K562 (cell line): ENCODE data around the gene PPP1R12C. TPM values are rescaled to one million over a fixed set of nuclear protein-coding genes. Genes with fewer than 3 reads are reported as not detected.

Source experiments
- HDAC8 ChIP-seq: fragments of 450-650 bp; IDR thresholded peaks from 2 replicates; pipeline ENCODE4 v1.6.1; 2016; ENCODE audit warnings: mild to moderate bottlenecking, missing genetic modification characterization, moderate library complexity, missing compliant biosample characterization
- HEY1 ChIP-seq: fragments of 250-450 bp; sonication (Bioruptor Pico); IDR thresholded peaks from 2 replicates; pipeline ENCODE4 v1.5.0; 2020; ENCODE audit warnings: mild to moderate bottlenecking, moderate library complexity, borderline replicate concordance
- SREBF1 ChIP-seq: fragments of 150-350 bp; IDR thresholded peaks from 2 replicates; pipeline ENCODE4 v1.6.1; 2014; ENCODE audit warnings: antibody characterized with exemption, low read depth, low read length, borderline replicate concordance
- ZBTB7A ChIP-seq: IDR thresholded peaks from 2 replicates; pipeline ENCODE4 v1.6.1; 2011; ENCODE audit warnings: low read depth, mild to moderate bottlenecking, low read length, moderate library complexity, borderline replicate concordance; ENCODE audit not compliant: control insufficient read depth
- polyA plus RNA-seq, 8 experiments: library from polyadenylated mRNA; depleted of rRNA in 4 of 8; stranded (reverse) in 5 of 8; unstranded in 3 of 8; fragments of >200 nt; fragmentation: Nextera tagmentation in 2 of 8; fragmentation: Illumina TruSeq in 1 of 8; extraction: Ambion mirVana in 2 of 8; extraction: Trizol in 1 of 8; gene quantifications; 2 replicates each; pipeline versions ENCODE4 v1.2.1 to v1.2.3, GENCODE V29; 2011 to 2014; ENCODE audit warnings: inconsistent platforms in 1 of 8, missing spikeins in 1 of 8
- total RNA-seq, 7 experiments: library from RNA; depleted of rRNA in 6 of 7; stranded (reverse); fragments of >200 nt in 6 of 7; fragmentation: Illumina TruSeq in 2 of 7; extraction: Trizol in 2 of 7; gene quantifications; 2 replicates each; pipeline versions ENCODE4 v1.2.1 to v1.2.3, GENCODE V29; 2011 to 2021; ENCODE audit warnings: low replicate concordance in 1 of 7
- TF ChIP-seq, protein P1 (sequence below), 2 experiments: fragments of 450-650 bp; conservative IDR thresholded peaks; 2 replicates each; pipeline ENCODE4 v1.6.1; 2017; ENCODE audit warnings: mild to moderate bottlenecking in 2 of 2, moderate library complexity in 2 of 2
- TF ChIP-seq, protein P2 (sequence below), 2 experiments: fragments of 450-650 bp in 1 of 2; sonication (generic) in 1 of 2; formaldehyde crosslinking; conservative IDR thresholded peaks; 2 replicates each; pipeline versions ENCODE4 v1.4.0 to v1.8.1; 2020 to 2022; ENCODE audit warnings: mild to moderate bottlenecking in 1 of 2, missing genetic modification reagents in 1 of 2
- TF ChIP-seq, protein P3 (sequence below): fragments of 450-650 bp; IDR thresholded peaks from 2 replicates; pipeline ENCODE4 v1.6.1; 2016; ENCODE audit warnings: antibody characterized with exemption
- TF ChIP-seq, protein P4 (sequence below): fragments of 250-450 bp; sonication (Bioruptor Pico); IDR thresholded peaks from 2 replicates; pipeline ENCODE4 v1.8.0; 2022; ENCODE audit warnings: moderate library complexity, mild to moderate bottlenecking, inconsistent platforms
- TF ChIP-seq, protein P5 (sequence below), 2 experiments: fragments of 450-650 bp; formaldehyde crosslinking in 1 of 2; IDR thresholded peaks; 2 replicates each; pipeline versions ENCODE4 v1.4.0 to v1.6.1; 2014 to 2020; ENCODE audit warnings: mild to moderate bottlenecking in 2 of 2, borderline replicate concordance in 1 of 2, low read depth in 1 of 2

PPP1R12C gene
- total and polyA plus RNA-seq, 9 of the 15 experiments (the other 6 are each of a cell fraction or from before 2014, with no cell fraction given), result 1.8 to 136 (median 33.7) TPM

DNA sequence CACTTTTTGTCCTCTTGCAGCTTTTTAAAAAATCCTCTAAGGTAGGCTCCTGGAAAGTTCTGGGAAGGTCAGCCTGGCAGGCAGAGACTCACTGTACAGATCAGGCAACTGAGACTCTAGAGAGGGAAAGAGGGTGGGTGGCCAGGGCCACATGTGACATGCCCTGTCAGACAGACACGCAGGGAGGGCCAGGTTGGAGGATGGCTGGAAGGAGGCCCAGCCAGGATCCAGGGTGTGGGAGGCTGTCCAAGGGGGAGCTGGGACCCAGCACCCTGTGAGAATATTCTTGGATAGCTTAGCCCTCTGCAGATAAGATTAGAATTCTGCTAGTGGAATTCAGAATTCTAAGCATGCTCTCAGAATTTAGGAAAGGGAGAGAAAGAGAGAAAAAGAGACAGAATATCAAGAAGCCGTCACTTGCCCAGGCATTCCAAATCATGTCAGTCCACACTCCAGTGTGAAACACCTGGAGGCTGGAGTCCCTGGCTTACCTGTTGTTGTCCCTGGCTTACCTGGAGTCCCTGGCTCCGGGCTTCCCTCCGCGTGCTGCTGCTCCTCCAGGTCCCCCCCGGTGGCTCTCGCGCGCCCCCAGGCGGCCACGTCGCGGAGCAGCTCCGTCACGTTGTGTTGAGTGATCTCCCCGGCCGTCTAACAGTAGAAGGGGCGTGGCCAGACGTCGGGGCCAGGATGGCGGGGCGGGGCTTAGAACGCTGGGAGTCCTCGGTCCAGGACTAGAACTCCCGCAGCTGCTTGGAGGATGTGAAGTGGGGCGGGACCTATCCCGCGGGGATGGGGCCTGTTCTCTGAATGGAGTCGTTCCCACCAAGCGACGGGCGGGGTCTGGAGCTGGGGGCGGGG lies 42.9 kb upstream of the PPP1R12C start (continued):
- TF ChIP-seq, protein P1, sequence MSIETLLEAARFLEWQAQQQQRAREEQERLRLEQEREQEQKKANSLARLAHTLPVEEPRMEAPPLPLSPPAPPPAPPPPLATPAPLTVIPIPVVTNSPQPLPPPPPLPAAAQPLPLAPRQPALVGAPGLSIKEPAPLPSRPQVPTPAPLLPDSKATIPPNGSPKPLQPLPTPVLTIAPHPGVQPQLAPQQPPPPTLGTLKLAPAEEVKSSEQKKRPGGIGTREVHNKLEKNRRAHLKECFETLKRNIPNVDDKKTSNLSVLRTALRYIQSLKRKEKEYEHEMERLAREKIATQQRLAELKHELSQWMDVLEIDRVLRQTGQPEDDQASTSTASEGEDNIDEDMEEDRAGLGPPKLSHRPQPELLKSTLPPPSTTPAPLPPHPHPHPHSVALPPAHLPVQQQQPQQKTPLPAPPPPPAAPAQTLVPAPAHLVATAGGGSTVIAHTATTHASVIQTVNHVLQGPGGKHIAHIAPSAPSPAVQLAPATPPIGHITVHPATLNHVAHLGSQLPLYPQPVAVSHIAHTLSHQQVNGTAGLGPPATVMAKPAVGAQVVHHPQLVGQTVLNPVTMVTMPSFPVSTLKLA (conservative IDR thresholded peaks at IDR 0.05), result peak; percentile 94 to 96
- TF ChIP-seq HEY1 (CRISPR knock-in tag) (no peak), SREBF1 (no peak), HDAC8 (tag) (no peak), ZBTB7A (peak; percentile 59; the same call in 1 of the 2 replicates)
- TF ChIP-seq, protein P2, sequence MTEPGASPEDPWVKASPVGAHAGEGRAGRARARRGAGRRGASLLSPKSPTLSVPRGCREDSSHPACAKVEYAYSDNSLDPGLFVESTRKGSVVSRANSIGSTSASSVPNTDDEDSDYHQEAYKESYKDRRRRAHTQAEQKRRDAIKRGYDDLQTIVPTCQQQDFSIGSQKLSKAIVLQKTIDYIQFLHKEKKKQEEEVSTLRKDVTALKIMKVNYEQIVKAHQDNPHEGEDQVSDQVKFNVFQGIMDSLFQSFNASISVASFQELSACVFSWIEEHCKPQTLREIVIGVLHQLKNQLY (CRISPR knock-in tag; conservative IDR thresholded peaks at IDR 0.05), result peak in 1 of 2 experiments; percentile 61; a peak in 1 of 4 replicates
- TF ChIP-seq, protein P3, sequence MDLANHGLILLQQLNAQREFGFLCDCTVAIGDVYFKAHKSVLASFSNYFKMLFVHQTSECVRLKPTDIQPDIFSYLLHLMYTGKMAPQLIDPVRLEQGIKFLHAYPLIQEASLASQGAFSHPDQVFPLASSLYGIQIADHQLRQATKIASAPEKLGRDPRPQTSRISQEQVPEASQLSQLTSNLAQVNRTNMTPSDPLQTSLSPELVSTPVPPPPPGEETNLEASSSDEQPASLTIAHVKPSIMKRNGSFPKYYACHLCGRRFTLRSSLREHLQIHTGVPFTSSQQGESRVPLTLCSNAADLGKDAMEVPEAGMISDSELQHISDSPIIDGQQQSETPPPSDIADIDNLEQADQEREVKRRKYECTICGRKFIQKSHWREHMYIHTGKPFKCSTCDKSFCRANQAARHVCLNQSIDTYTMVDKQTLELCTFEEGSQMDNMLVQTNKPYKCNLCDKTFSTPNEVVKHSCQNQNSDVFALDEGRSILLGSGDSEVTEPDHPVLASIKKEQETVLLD, result no peak; the same call in 1 of the 2 replicates
- TF ChIP-seq, protein P4, sequence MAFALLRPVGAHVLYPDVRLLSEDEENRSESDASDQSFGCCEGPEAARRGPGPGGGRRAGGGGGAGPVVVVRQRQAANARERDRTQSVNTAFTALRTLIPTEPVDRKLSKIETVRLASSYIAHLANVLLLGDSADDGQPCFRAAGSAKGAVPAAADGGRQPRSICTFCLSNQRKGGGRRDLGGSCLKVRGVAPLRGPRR (CRISPR knock-in tag), result no peak
- TF ChIP-seq, protein P5, sequence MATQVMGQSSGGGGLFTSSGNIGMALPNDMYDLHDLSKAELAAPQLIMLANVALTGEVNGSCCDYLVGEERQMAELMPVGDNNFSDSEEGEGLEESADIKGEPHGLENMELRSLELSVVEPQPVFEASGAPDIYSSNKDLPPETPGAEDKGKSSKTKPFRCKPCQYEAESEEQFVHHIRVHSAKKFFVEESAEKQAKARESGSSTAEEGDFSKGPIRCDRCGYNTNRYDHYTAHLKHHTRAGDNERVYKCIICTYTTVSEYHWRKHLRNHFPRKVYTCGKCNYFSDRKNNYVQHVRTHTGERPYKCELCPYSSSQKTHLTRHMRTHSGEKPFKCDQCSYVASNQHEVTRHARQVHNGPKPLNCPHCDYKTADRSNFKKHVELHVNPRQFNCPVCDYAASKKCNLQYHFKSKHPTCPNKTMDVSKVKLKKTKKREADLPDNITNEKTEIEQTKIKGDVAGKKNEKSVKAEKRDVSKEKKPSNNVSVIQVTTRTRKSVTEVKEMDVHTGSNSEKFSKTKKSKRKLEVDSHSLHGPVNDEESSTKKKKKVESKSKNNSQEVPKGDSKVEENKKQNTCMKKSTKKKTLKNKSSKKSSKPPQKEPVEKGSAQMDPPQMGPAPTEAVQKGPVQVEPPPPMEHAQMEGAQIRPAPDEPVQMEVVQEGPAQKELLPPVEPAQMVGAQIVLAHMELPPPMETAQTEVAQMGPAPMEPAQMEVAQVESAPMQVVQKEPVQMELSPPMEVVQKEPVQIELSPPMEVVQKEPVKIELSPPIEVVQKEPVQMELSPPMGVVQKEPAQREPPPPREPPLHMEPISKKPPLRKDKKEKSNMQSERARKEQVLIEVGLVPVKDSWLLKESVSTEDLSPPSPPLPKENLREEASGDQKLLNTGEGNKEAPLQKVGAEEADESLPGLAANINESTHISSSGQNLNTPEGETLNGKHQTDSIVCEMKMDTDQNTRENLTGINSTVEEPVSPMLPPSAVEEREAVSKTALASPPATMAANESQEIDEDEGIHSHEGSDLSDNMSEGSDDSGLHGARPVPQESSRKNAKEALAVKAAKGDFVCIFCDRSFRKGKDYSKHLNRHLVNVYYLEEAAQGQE (IDR thresholded peaks at IDR 0.05; ENCODE audit: borderline replicate concordance), result peak; percentile 92
- TF ChIP-seq, protein P5 (CRISPR knock-in tag; IDR thresholded peaks at IDR 0.05; ENCODE audit: low read depth), result 0 out of 2 replicates have a peak, but pooled peaks have one; percentile 28
